ENCODE data around the gene ACOX3. TPM values are rescaled to one million over a fixed set of nuclear protein-coding genes. Genes with fewer than 3 reads are reported as not detected.

The ACOX3 gene
- total RNA-seq, 1 experiment from 2014 or later: 21.0 TPM

DNA sequence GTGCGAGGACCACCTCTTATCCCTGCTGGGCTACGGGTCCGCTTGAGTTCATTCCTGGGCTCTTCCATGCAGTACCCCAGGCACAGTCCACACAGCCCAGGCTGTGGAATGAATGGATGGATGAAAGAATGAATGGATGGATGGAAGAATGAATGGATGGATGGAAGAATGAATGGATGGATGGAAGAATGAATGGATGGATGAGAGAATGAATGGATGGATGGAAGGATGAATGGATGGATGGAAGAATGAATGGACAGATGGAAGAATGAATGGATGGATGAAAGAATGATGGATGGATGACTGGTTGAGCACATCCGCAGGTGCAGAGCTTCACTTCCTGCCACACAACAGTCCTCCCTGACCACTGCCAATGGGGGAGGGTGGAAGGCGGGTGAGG lies 28.2 kb downstream of the ACOX3 start:
- Histone ChIP-seq H2AFZ (no peak overlapping the region), H3K9me3 (ENCODE audit: insufficient read depth, low read depth) (no peaks in the 10 kb centered on the region), H3K79me2 (ENCODE audit: low read depth) (no peaks in the 10 kb centered on the region), H3K4me1 (replicated peaks; ENCODE audit: insufficient read depth) (no peaks in the 10 kb centered on the region), H3K9me2 (ENCODE audit: insufficient read depth) (no peaks in the 10 kb centered on the region), H3K4me2 (no peak overlapping the region), H3F3A (ENCODE audit: insufficient read depth, low read depth) (peaks cover 4% of the 10 kb centered on the region; the same call in 1 of the 2 replicates), H3K36me3 (ENCODE audit: low read depth) (no peaks in the 10 kb centered on the region), H3K4me3 (no peak overlapping the region), H4K20me1 (ENCODE audit: insufficient read depth) (no peaks in the 10 kb centered on the region), H3K27ac (no peak overlapping the region), H3K27me3 (ENCODE audit: insufficient read depth, low read depth) (no peaks in the 10 kb centered on the region)
- DNase-seq: no peak
- CTCF ChIA-PET: no interaction called here
- no TSS peak for BruUV-seq (replicated peaks)
- no peak for TF ChIP-seq EZH2 (IDR thresholded peaks at IDR 0.05; ENCODE audit: low read depth)
- TF ChIP-seq, protein P1, sequence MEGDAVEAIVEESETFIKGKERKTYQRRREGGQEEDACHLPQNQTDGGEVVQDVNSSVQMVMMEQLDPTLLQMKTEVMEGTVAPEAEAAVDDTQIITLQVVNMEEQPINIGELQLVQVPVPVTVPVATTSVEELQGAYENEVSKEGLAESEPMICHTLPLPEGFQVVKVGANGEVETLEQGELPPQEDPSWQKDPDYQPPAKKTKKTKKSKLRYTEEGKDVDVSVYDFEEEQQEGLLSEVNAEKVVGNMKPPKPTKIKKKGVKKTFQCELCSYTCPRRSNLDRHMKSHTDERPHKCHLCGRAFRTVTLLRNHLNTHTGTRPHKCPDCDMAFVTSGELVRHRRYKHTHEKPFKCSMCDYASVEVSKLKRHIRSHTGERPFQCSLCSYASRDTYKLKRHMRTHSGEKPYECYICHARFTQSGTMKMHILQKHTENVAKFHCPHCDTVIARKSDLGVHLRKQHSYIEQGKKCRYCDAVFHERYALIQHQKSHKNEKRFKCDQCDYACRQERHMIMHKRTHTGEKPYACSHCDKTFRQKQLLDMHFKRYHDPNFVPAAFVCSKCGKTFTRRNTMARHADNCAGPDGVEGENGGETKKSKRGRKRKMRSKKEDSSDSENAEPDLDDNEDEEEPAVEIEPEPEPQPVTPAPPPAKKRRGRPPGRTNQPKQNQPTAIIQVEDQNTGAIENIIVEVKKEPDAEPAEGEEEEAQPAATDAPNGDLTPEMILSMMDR (conservative IDR thresholded peaks at IDR 0.05): no peak
- POLR2A ChIA-PET (ENCODE audit: unreplicated experiment): no interaction called here
- intact Hi-C loops (cut with micrococcal nuclease; ENCODE audit: unreplicated experiment): no loop called here

DNA sequence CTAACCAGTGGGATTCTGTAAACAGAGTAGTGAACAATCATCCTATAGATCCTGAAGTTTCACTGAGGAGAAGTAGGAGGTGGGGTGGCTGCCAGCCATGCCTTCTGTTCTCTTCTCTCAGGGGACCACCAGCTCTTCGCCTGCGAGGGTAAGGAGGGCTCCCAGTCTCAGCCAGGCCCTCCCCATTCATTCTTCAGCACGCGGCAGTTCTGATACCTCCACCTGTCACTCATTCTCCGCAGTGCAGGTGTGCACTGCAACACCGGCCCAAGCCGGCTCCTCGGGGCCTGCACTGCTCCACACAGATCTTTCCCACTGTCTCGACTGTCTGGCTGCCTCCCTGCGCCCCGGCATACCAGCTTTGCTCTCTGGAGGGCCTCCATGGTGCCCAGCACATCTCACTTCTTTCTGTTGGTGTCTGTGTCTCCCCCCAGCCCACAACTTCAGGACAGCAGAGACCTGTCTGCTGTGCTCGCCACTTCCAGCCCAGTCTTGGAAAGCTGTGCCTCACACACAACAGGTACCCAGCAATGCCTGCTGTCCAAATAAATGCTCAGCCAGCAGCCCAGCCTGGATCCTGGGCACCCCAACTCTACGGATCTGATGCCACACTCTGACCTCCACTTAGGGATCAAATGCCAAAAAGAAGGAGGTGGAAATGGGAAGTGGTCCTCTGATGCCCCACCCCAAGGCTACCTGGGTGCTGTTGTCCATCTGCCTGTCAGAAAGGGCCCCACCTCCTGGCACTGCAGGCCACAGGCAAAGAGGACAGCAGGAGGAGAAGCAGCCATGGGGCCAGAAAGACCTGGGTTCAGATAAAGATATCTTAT lies 29.0 kb downstream of the ACOX3 start:
- POLR2A ChIA-PET (ENCODE audit: unreplicated experiment): interaction anchor here (0.6 kb wide), 1 partner anchor 17 kb away, joined by 5 read pairs; no protein-coding TSS in a partner anchor
- Histone ChIP-seq H3K27ac (no peak overlapping the region), H3K27me3 (ENCODE audit: insufficient read depth, low read depth) (no peaks in the 10 kb centered on the region), H3K9me2 (ENCODE audit: insufficient read depth) (no peaks in the 10 kb centered on the region), H3K4me3 (no peak overlapping the region), H3K36me3 (ENCODE audit: low read depth) (no peaks in the 10 kb centered on the region), H3K9me3 (ENCODE audit: insufficient read depth, low read depth) (no peaks in the 10 kb centered on the region), H4K20me1 (ENCODE audit: insufficient read depth) (no peaks in the 10 kb centered on the region), H3F3A (ENCODE audit: insufficient read depth, low read depth) (peaks cover 4% of the 10 kb centered on the region; the same call in 1 of the 2 replicates), H3K79me2 (ENCODE audit: low read depth) (no peaks in the 10 kb centered on the region), H2AFZ (no peak overlapping the region), H3K4me2 (no peak overlapping the region), H3K4me1 (replicated peaks; ENCODE audit: insufficient read depth) (no peaks in the 10 kb centered on the region)
- CTCF ChIA-PET: no interaction called here
- TF ChIP-seq, protein P1 (conservative IDR thresholded peaks at IDR 0.05): no peak
- no peak for TF ChIP-seq EZH2 (IDR thresholded peaks at IDR 0.05; ENCODE audit: low read depth)
- no TSS peak for BruUV-seq (replicated peaks)
- DNase-seq: no peak
- intact Hi-C loops (cut with micrococcal nuclease; ENCODE audit: unreplicated experiment): no loop called here

DNA sequence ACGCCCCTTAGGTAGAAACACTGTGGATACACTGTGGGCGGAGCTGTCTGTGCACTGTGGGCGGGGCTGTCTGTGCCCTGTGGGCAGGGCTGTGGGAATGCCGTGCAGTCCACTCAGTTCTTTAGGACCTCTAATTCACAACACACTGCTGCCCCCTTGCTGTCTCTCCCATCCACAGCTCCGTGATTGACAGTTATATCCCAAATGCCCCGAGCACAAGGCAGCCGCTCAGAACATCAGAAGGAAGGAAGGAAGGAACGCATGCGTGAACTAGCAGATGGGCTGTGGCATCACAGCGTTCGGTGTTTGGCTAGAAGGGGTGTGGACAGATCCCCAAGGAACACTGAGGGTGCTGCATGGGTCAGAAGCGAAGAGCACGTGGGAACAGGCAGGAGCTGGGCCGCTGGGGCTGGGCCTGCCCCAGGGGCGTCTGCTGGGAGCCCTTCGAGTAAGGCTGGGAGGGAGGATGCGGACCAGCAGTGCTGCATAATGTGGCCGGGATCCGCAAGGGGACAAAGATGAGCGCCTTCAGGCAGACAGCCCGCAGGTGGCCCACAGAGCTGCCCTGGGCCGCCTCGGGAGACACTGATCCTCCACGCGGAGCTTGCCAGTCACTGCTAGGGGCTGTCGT lies 29.8 kb downstream of the ACOX3 start:
- H3K4me1 ChIP-seq (replicated peaks; ENCODE audit: insufficient read depth): no peaks in the 10 kb centered on the region
- BruUV-seq (replicated peaks): no TSS peak
- peak; percentile 66 to 81 for DNase-seq
- no peaks in the 10 kb centered on the region for H3K9me3 ChIP-seq (ENCODE audit: insufficient read depth, low read depth)
- no peaks in the 10 kb centered on the region for H3K9me2 ChIP-seq (ENCODE audit: insufficient read depth)
- H3K79me2 ChIP-seq (ENCODE audit: low read depth): no peaks in the 10 kb centered on the region
- no peaks in the 10 kb centered on the region for H3K36me3 ChIP-seq (ENCODE audit: low read depth)
- no peak overlapping the region for H3K27ac ChIP-seq
- TF ChIP-seq EZH2 (IDR thresholded peaks at IDR 0.05; ENCODE audit: low read depth): no peak
- TF ChIP-seq, protein P1 (conservative IDR thresholded peaks at IDR 0.05): peak; percentile 61
- H2AFZ ChIP-seq: no peak overlapping the region
- no peaks in the 10 kb centered on the region for H3K27me3 ChIP-seq (ENCODE audit: insufficient read depth, low read depth)
- H3F3A ChIP-seq (ENCODE audit: insufficient read depth, low read depth): peaks cover 4% of the 10 kb centered on the region; the same call in 1 of the 2 replicates
- ChIA-PET POLR2A (ENCODE audit: unreplicated experiment) (interaction anchor here (0.6 kb wide), 2 partner anchors 17 to 31 kb away, joined by 5 to 8 read pairs; no protein-coding TSS in a partner anchor), CTCF (interaction anchor here (0.8 kb wide), 1 partner anchor 57 kb away, joined by 3 read pairs; no protein-coding TSS in a partner anchor)
- no peak overlapping the region for H3K4me2 ChIP-seq
- no peak overlapping the region for H3K4me3 ChIP-seq
- no peaks in the 10 kb centered on the region for H4K20me1 ChIP-seq (ENCODE audit: insufficient read depth)
- intact Hi-C loops (cut with micrococcal nuclease; ENCODE audit: unreplicated experiment): no loop called here
